HepG2 (cell line): ENCODE data around the gene ABHD2. TPM values are rescaled to one million over a fixed set of nuclear protein-coding genes. Genes with fewer than 3 reads are reported as not detected.

Experiments
- EEA1 ChIP-seq: sonication (generic); formaldehyde crosslinking; IDR thresholded peaks from 2 replicates; pipeline ENCODE4 v1.5.1; 2020; ENCODE audit warnings: mild to moderate bottlenecking, missing genetic modification reagents, borderline replicate concordance
- HDAC1 ChIP-seq: sonication (generic); formaldehyde crosslinking; IDR thresholded peaks from 2 replicates; pipeline ENCODE4 v1.5.1; 2020; ENCODE audit warnings: mild to moderate bottlenecking, missing genetic modification reagents
- HMG20B ChIP-seq: conservative IDR thresholded peaks from 2 replicates; pipeline ENCODE4 v1.6.1; 2016; ENCODE audit warnings: missing genetic modification reagents, missing compliant biosample characterization
- KDM5A ChIP-seq: fragments of 200-600 bp; sonication (generic); IDR thresholded peaks from 2 replicates; pipeline ENCODE4 v1.7.0; 2018; ENCODE audit warnings: antibody characterized with exemption, mild to moderate bottlenecking, low read length, borderline replicate concordance
- MED1 ChIP-seq: sonication (generic); formaldehyde crosslinking; IDR thresholded peaks from 2 replicates; pipeline ENCODE4 v1.4.0; 2020; ENCODE audit warnings: missing genetic modification reagents
- MIER3 ChIP-seq: IDR thresholded peaks from 2 replicates; pipeline ENCODE4 v1.6.1; 2016; ENCODE audit warnings: missing compliant biosample characterization, borderline replicate concordance
- NFATC3 ChIP-seq: sonication (generic); formaldehyde crosslinking; IDR thresholded peaks from 2 replicates; pipeline ENCODE4 v1.5.1; 2020; ENCODE audit warnings: mild to moderate bottlenecking, missing genetic modification reagents
- NFIB ChIP-seq: sonication (generic); formaldehyde crosslinking; IDR thresholded peaks from 2 replicates; pipeline ENCODE4 v1.9.0; 2021; ENCODE audit warnings: missing genetic modification reagents, mild to moderate bottlenecking, borderline replicate concordance
- NR2C2 ChIP-seq: sonication (generic); formaldehyde crosslinking; IDR thresholded peaks from 2 replicates; pipeline ENCODE4 v1.4.0; 2020; ENCODE audit warnings: missing genetic modification reagents, mild to moderate bottlenecking, moderate library complexity, borderline replicate concordance
- RAD21 ChIP-seq: fragments of 450-650 bp; formaldehyde crosslinking; IDR thresholded peaks from 2 replicates; pipeline ENCODE4 v1.5.0; 2020; ENCODE audit warnings: mild to moderate bottlenecking
- RFXAP ChIP-seq: sonication (generic); formaldehyde crosslinking; IDR thresholded peaks from 2 replicates; pipeline ENCODE4 v1.4.0; 2020; ENCODE audit warnings: missing genetic modification reagents, borderline replicate concordance
- SP5 ChIP-seq: IDR thresholded peaks from 2 replicates; pipeline ENCODE4 v1.6.1; 2016; ENCODE audit warnings: low read depth, borderline replicate concordance
- ZNF256 ChIP-seq: sonication (generic); formaldehyde crosslinking; conservative IDR thresholded peaks from 2 replicates; pipeline ENCODE4 v1.4.0; 2020; ENCODE audit warnings: missing genetic modification reagents
- ZNF350 ChIP-seq: sonication (generic); formaldehyde crosslinking; IDR thresholded peaks from 2 replicates; pipeline ENCODE4 v1.4.0; 2020; ENCODE audit warnings: mild to moderate bottlenecking, low read depth, missing genetic modification reagents, borderline replicate concordance
- ZNF550 ChIP-seq: sonication (generic); formaldehyde crosslinking; IDR thresholded peaks from 2 replicates; pipeline ENCODE4 v1.4.0; 2020; ENCODE audit warnings: mild to moderate bottlenecking, missing genetic modification reagents, borderline replicate concordance
- ZNF576 ChIP-seq: sonication (generic); formaldehyde crosslinking; IDR thresholded peaks from 2 replicates; pipeline ENCODE4 v1.4.0; 2020; ENCODE audit warnings: mild to moderate bottlenecking, missing genetic modification reagents
- ZNF674 ChIP-seq: sonication (generic); formaldehyde crosslinking; IDR thresholded peaks from 2 replicates; pipeline ENCODE4 v1.5.0; 2020; ENCODE audit warnings: low read depth, mild to moderate bottlenecking, missing genetic modification reagents
- polyA plus RNA-seq, 8 experiments: library from polyadenylated mRNA; depleted of rRNA in 3 of 8; stranded (reverse) in 7 of 8; unstranded in 1 of 8; fragments of >200 nt; fragmentation: Illumina TruSeq in 4 of 8; extraction: Trizol in 4 of 8; gene quantifications; 2 replicates each; pipeline versions ENCODE4 v1.2.1 to v1.2.3, GENCODE V29; 2011 to 2016; ENCODE audit warnings: low read depth in 4 of 8, missing spikeins in 1 of 8, mixed read lengths in 1 of 8; ENCODE audit not compliant: insufficient read depth in 1 of 8
- total RNA-seq, 5 experiments: library from RNA; depleted of rRNA; stranded (reverse); fragments of >200 nt; fragmentation: Illumina TruSeq; extraction: Trizol; gene quantifications; 2 replicates each; pipeline ENCODE4 v1.2.3, GENCODE V29; 2016; ENCODE audit warnings: low read depth in 1 of 5
- TF ChIP-seq, protein P1 (sequence below): sonication (generic); formaldehyde crosslinking; IDR thresholded peaks from 2 replicates; pipeline ENCODE4 v1.4.0; 2020; ENCODE audit warnings: mild to moderate bottlenecking, missing genetic modification reagents
- TF ChIP-seq, protein P2 (sequence below): sonication (generic); formaldehyde crosslinking; IDR thresholded peaks from 2 replicates; pipeline ENCODE4 v1.4.0; 2020; ENCODE audit warnings: mild to moderate bottlenecking, missing genetic modification reagents
- TF ChIP-seq, protein P3 (sequence below): sonication (generic); formaldehyde crosslinking; IDR thresholded peaks from 2 replicates; pipeline ENCODE4 v1.4.0; 2020; ENCODE audit warnings: missing genetic modification reagents

The ABHD2 gene
- total and polyA plus RNA-seq, 2 of the 13 experiments (the other 11 are each of a cell fraction or from before 2014, with no cell fraction given), result 14.8 to 22.4 TPM

DNA sequence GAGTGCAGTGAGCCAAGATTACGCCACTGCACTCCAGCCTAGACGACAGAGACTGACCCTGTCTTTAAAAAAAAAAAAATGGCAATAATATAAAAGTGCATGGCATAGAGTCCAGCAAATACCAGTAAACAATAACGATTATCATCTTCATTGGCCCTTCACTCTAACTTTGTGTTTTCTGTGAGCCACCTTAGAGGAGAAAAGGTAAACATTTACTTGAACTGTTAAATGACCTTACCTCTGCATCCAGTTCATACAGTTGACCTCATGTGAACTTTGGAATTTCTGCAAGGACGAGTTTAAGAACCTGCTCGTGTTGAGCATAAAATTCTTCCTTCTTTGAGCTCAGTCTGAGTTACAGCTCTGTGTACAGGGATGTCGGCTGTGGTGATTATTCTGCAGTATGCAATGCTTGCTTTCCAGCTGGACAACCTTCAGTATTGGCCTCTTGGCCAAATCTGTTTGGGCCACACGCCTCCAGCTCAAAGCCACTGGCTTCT is 76.5 kb downstream of the ABHD2 start (continued):
- TF ChIP-seq, protein P1, sequence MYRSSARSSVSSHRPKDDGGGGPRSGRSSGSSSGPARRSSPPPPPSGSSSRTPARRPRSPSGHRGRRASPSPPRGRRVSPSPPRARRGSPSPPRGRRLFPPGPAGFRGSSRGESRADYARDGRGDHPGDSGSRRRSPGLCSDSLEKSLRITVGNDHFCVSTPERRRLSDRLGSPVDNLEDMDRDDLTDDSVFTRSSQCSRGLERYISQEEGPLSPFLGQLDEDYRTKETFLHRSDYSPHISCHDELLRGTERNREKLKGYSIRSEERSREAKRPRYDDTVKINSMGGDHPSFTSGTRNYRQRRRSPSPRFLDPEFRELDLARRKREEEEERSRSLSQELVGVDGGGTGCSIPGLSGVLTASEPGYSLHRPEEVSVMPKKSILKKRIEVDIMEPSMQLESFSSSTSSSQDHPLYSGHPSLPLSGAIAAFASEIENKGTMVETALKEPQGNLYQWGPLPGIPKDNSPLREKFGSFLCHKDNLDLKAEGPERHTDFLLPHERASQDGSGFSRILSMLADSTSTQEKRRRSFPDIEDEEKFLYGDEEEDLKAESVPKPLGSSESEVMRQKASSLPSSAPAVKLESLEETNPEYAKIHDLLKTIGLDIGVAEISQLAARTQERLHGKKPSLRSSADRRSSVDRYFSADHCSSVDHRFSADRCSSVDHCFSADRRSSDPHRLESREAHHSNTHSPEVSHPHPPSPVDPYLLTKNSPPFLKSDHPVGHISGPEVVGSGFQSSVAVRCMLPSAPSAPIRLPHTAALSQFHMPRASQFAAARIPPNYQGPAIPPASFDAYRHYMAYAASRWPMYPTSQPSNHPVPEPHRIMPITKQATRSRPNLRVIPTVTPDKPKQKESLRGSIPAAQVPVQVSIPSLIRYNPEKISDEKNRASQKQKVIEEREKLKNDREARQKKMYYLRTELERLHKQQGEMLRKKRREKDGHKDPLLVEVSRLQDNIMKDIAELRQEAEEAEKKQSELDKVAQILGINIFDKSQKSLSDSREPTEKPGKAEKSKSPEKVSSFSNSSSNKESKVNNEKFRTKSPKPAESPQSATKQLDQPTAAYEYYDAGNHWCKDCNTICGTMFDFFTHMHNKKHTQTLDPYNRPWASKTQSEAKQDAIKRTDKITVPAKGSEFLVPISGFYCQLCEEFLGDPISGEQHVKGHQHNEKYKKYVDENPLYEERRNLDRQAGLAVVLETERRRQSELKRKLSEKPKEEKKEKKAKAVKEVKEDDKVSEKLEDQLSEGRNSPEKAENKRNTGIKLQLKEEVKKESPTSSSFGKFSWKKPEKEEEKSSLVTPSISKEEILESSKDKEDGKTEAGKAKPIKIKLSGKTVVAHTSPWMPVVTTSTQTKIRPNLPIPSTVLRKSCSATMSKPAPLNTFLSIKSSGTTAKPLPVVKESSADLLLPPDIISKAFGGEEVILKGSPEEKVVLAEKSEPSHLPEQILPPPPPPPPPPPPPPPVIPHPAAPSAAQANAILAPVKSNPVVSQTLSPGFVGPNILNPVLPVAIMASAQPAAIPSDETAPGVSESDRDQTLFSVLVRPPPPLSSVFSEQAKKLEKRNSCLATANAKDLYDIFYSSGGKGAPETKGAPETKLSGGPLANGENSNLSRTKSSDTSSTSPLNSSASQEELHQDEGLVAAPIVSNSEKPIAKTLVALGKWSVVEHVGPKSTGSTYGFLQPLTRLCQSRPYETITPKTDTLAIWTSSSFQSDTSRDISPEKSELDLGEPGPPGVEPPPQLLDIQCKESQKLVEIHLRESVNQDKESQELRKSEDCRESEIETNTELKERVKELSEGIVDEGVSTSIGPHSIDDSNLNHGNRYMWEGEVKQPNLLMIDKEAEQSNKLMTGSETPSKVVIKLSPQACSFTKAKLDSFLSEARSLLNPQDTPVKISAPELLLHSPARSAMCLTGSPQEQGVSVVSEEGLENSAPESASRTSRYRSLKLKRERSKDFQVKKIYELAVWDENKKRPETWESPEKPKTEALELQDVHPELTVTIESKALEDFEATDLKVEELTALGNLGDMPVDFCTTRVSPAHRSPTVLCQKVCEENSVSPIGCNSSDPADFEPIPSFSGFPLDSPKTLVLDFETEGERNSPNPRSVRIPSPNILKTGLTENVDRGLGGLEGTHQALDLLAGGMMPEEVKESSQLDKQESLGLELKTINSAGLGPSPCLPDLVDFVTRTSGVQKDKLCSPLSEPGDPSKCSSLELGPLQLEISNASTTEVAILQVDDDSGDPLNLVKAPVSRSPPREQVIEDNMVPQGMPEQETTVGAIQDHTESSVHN (CRISPR knock-in tag), result no peak
- no peak for TF ChIP-seq MIER3 (CRISPR knock-in tag)
- no peak for TF ChIP-seq ZNF256 (CRISPR knock-in tag)
- no peak for TF ChIP-seq RAD21 (CRISPR knock-in tag)
- TF ChIP-seq, protein P2, sequence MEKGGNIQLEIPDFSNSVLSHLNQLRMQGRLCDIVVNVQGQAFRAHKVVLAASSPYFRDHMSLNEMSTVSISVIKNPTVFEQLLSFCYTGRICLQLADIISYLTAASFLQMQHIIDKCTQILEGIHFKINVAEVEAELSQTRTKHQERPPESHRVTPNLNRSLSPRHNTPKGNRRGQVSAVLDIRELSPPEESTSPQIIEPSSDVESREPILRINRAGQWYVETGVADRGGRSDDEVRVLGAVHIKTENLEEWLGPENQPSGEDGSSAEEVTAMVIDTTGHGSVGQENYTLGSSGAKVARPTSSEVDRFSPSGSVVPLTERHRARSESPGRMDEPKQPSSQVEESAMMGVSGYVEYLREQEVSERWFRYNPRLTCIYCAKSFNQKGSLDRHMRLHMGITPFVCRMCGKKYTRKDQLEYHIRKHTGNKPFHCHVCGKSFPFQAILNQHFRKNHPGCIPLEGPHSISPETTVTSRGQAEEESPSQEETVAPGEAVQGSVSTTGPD (CRISPR knock-in tag), result no peak
- TF ChIP-seq ZNF550 (CRISPR knock-in tag), result no peak
- no peak for TF ChIP-seq HMG20B (CRISPR knock-in tag)
- TF ChIP-seq ZNF674 (CRISPR knock-in tag), result no peak
- 0 out of 2 replicates have a peak, but pooled peaks have one; percentile 39 for TF ChIP-seq HDAC1 (CRISPR knock-in tag)
- TF ChIP-seq KDM5A, result no peak
- TF ChIP-seq EEA1, result no peak
- TF ChIP-seq SP5 (CRISPR knock-in tag), result no peak
- peak; percentile 63; the same call in 1 of the 2 replicates for TF ChIP-seq MED1 (CRISPR knock-in tag)
- peak; percentile 34; the same call in 1 of the 2 replicates for TF ChIP-seq NR2C2 (CRISPR knock-in tag)
- TF ChIP-seq, protein P3, sequence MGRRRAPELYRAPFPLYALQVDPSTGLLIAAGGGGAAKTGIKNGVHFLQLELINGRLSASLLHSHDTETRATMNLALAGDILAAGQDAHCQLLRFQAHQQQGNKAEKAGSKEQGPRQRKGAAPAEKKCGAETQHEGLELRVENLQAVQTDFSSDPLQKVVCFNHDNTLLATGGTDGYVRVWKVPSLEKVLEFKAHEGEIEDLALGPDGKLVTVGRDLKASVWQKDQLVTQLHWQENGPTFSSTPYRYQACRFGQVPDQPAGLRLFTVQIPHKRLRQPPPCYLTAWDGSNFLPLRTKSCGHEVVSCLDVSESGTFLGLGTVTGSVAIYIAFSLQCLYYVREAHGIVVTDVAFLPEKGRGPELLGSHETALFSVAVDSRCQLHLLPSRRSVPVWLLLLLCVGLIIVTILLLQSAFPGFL (CRISPR knock-in tag), result no peak
- no peak for TF ChIP-seq RFXAP (CRISPR knock-in tag)
- no peak for TF ChIP-seq ZNF350 (CRISPR knock-in tag)
- TF ChIP-seq NFATC3 (CRISPR knock-in tag), result no peak
- no peak for TF ChIP-seq NFIB (CRISPR knock-in tag)
- no peak for TF ChIP-seq ZNF576
